ENCODE results near the gene MBOAT2.
"Not testable (repeated sequence)": the region's sequence is repeated elsewhere in the genome, so short reads cannot be mapped to it uniquely, and the experiment has no call there.

The MBOAT2 gene

DNA sequence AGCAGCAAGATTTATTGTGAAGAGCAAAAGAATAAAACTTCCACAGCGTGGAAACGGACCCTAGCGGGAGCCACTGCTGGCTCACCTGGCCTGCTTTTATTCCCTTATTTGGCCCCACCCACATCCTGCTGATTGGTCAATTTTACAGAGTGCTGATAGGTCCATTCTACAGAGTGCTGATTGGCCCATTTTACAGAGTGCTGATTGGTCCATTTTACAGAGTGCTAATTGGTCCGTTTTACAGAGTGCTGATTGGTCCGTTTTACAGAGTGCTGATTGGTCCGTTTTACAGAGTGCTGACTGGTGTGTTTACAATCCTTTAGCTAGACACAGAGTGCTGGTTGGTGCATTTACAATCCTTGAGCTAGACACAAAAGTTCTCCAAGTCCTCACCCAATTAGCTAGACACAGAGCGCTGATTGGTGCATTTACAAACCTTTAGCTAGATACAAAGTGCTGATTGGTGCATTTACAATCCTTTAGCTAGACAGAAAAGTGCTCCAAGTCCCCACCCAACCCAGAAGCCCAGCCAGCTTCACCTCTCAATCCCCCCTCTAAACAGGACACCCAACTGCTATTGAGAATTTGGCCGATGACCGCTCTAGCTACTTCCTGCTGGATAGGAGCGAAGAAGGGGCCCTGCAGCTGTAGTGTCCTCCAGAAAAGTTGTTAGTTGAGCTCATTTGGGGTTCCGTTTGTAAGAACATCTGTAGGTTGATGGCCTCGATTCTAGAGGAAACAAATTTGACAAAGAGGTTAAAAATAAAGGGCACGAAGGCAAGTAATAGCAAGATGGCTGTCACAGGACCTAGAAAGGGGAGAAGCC is 108.2 kb downstream of the MBOAT2 start:
- DNase-seq (ENCODE audit: low read depth) = not testable (repeated sequence)

DNA sequence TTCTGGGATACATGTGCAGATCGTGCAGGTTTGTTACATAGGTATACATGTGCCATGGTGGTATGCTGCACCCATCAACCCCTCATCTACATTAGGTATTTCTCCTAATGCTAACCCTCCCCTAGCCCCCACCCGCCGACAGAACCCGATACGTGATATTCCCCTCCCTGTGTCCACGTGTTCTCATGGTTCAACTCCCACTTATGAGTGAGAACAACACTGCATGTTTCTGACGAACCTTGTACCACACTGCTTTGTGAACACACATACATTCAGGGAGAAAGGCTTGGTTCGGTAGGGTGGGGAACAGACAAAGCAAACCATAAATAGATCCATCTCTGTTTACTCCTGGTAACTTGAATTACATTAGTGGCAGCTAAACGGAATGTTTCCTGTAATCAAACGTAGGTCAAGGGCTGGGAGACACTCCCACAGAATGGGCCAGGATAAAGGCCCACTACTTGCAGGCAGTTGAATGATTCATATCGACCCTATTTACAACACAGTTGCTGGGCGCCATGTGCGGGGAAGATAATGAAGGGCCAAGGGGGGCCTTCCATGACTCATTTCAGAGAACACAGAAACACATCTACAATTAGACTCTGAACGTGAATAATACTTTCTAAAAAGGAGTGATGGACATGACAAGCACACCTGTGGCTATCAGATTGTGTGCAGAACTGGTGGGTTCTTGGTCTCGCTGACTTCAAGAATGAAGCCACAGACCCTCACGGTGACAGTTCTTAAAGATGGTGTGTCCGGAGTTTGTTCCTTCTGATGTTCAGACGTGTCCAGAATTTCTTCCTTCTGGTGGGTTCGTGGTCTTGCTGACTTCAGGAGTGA is 109.3 kb downstream of the MBOAT2 start:
- no peak for DNase-seq (ENCODE audit: low read depth)

DNA sequence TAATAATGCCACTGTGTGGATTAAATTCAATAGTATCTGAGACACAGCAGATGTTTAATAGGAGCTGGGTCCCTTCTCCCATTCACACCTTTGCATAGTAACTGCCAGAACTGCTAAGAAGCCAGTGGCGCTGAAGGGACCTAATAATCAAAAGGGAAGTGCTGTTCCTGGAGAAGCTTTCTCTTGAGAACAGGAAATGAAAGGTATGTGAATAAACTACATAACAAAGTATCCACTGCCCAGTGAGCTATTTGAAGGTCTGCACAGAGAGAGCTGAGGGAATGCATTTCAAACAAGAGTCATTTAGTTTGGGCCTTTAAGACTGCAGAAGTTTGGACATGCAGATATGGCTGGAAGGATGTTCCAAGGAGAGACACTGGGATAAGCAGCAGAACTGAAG is 110.0 kb downstream of the MBOAT2 start:
- DNase-seq (ENCODE audit: low read depth) = no peak

DNA sequence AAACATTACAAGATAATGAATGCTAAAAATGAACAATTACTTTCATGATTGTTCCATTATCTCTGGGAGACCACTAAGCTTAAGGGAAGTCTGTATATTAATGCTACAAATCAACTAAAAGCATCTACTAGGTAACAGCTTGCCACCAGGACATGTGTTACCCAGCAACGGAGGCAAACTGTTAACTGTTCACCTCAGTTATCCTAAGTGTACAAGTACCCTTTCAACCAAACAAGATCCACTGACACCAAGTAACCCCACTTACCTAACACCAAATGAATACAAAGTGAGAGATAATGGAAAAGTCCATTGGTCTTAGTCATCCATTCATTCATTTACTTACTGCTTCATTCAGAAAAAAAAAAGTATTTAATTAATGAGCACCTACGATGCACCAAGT is 111.4 kb downstream of the MBOAT2 start:
- DNase-seq (ENCODE audit: low read depth) = no peak

DNA sequence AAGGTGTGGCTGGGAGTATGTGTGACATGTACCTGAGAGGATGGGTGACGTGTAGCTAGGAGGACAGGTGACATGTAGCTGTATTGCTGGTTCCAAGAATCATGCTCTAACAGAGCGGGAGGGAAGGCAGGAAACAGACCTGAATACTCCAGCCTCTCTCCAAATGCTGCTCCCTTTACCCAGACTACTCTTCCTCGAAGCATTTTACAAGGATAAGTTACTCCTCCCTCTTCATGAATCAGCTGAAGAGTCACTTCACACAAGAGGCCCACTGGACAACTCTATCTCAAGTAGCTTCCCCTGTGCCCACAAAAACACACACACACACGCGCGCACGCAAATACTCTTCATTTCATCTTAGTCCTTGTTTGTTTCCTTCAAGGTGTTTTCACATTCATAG is 113.5 kb downstream of the MBOAT2 start:
- DNase-seq (ENCODE audit: low read depth) = no peak

DNA sequence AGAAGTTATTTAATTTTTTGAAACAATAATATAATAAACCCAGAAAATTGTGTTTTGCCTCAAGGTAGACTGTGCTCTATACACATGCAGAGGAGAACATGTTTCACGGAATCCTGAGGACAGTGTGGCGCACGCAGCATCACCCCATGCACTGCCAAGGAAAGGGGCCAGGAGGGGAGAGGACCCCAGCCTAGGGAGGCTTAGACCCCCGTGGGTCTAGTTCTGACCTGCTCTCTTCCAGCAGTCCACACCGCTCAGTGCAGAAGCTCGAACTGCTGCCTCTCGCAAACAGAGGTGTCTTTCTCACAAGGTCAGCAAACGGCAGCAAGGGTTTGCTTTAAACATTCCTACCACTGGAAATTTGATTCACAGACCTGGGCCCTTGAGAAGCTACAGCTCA is 114.5 kb downstream of the MBOAT2 start:
- DNase-seq (ENCODE audit: low read depth) = no peak

DNA sequence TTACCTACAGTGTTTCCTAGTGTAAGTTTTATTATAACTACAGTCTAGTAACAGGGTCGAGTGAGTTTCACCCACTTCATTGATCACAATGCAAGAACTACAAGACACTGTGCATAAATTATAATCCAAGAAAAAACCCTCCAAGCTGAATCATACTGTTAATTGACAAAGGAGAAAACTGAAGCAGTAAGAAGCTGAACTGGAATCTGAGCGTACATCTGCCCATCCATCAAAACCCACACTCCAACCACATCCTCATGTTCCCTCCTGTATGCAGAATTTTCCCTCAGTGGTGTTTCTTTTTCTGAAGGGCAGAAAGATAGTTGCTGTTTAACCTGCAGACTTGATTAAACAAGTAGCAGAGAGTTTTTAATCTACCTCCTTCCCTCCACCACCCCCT is 116.6 kb downstream of the MBOAT2 start:
- DNase-seq (ENCODE audit: low read depth) = no peak

DNA sequence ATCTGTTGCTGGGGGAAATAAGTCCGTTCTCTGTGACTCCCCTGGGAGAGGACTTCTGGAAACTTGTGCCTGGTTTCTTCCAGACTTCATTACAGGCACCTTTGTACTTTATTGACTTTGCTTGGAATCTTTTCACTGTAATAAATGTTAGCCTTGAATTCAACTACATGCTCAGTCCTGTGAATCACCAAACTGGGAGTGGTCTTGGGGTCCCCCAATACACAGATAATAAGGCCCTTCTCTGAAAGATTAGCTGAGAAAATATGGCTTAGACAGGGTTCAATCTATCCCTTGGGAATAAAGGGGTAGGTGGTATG is 117.3 kb downstream of the MBOAT2 start:
- DNase-seq (ENCODE audit: low read depth) = no peak

DNA sequence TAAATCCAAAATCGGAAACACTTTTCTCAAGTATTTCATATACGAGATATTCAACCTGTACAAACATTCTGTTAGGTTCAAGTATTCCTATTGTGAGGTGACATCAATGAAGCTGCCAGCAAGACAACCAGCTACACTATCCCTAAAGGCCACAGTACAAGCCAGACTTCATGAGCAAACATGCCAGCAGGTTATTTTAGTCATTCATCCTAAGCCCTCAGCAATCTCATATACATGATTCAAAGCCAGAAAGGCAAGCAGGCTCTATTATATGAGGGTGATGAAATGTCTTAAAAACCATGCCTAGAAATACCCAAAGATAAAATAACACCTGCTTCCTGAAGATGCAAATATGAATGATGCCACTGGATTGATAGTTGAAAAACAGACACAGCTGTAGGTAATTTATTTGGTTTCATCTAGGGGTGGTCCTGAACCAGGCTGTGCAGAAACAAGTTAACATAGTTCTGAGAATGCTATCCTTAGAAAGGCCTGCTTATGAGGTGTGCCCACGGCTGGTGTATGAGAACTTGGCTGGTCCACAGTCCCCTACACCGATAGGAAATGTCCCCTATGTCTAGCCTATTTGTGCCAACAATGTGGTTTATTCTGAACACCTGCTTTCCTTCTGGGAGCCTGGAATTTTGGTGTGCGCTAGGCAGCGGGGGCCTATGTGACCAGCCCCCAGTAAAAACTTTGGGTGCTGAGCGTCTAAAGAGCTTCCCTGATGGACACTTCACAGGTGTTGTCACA is 117.9 kb downstream of the MBOAT2 start:
- DNase-seq (ENCODE audit: low read depth) = no peak

DNA sequence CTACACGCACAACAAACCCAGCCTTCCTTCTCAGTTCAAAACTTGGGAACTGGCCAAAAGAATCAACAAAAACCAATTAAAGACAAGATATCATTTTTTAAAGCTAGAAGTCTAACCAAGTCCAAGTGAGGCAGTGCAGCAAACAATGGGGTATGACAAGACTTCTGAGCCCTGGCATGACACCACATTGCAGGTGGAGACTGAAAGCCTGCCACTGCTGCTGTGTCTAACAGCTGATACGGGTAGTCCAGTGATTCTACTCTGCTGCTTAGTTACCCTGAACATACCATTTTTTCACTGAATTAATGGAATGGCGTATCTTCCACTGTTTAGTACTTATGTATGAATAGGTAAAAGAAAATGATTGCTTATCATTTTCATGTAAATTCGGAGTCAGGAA is 118.7 kb downstream of the MBOAT2 start:
- no peak for DNase-seq (ENCODE audit: low read depth)

DNA sequence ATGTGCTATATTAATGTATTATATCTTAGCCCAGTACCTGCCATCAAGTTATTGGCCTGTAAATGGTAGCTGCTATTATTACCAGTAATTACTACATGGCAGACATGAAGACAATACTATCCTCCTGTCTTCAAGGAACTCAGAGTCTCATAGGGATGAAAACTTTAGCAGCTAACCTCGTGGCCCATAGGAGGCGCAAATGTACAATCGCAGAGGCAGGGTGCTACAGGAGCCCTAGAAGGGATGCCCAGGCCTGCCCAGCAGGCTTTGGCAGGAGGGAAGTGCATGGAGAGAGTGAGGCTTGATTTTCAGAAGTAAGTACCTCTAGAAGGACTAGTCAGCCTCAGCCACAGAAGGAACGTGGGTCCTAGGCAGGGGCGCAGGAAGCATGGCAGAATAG is 121.4 kb downstream of the MBOAT2 start:
- no peak for DNase-seq (ENCODE audit: low read depth)

DNA sequence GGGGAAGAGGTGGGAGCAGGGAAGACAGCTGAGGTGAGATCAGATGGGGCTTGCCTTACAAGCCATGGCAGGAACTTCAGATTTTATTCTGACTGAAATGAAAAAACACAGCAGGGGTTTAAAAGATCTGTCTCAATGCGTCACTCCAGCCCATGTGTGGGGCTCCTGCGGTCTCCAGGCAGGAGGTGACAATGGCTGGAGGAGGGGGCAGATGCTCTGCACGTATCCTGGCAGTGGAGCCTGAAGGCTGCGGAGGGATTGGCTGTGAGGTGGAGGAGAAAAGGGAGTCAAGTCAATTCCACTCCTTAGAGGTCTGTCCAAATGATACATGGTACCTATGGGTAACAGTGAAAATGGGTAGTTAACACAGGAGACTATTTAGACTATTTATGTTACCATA is 125.6 kb downstream of the MBOAT2 start:
- no peak for DNase-seq (ENCODE audit: low read depth)

DNA sequence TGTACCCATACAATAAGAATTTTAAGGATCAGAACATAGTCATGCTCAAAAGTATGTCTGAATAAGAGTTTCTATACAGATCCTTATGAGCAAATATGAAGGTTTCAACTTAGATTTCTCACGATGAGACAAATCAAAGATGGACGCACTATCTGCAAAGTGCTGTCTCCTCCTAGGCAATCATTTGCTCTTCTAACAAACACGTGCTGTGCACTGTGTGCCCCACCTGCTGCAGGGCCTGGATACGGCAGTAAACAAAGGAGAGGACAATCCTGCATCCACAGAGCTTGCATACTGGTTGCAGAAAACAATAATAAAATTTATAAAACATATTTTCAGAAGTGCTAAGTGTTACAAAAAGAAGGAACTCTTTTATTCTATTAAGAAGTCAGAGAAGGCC is 126.2 kb downstream of the MBOAT2 start:
- DNase-seq (ENCODE audit: low read depth) = no peak

DNA sequence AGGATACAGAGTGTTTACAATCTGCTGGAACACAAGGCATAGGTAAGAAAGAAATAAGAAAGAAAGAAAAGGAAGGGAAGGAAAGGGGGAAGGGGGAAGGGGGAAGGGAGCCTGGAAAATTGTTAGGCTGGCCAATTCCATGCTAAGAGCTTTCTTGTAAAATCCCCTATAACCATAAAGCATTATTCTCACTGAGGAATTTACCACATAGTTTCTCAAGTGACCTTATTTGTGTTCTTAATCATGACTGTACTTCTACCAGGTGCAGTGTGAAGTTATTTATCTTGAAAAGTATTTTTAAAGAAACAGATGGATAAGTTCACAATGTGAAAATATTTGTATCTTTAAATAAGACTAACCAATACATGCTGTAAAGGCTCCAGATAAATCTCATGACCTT is 126.9 kb downstream of the MBOAT2 start:
- DNase-seq (ENCODE audit: low read depth) = no peak

DNA sequence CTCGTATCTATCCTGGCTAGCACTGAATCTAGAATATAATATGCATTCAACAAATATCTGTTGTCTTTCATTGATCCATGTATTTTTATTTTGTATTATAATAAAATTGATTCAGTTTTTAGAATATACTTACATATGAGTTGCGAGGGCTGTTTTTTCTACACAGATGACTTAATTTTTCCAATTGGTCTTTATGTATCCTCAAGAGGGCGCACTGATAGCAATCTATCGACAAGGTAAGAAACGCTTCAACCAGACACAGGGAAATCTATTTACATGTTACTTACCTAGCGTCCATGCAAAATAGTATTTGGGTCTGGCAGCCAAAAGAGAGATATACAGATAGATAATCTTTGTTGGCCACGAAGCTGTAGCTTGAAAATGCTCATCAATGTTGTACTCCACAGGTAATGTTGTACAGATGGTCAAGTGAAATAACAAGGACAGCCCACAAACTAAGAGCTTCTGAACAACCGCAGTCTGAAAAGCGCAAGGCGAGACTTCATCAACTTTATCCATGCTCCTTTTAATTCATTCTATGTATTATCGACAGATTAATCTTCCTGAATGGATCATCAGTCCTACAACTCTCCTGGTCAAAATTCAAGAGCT is 130.6 kb downstream of the MBOAT2 start:
- no peak for DNase-seq (ENCODE audit: low read depth)

DNA sequence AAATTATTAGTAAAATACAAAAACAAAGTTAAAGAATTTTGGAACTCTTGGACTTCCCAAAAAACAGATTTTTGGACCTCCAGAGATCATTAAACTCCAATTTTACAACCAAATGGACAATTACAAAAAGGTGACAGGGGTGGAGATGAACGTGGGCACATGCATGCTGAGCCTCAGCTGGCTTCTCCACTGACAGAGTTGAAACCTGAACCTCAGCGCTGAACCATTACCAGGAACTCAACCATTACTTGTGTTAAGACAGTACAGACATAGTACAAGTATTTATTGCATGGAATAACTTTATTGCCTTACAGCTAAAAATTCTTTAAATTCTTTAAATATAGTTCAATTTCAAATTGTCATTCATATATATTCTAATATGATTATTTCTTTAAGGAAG is 133.0 kb downstream of the MBOAT2 start:
- no peak for DNase-seq (ENCODE audit: low read depth)

DNA sequence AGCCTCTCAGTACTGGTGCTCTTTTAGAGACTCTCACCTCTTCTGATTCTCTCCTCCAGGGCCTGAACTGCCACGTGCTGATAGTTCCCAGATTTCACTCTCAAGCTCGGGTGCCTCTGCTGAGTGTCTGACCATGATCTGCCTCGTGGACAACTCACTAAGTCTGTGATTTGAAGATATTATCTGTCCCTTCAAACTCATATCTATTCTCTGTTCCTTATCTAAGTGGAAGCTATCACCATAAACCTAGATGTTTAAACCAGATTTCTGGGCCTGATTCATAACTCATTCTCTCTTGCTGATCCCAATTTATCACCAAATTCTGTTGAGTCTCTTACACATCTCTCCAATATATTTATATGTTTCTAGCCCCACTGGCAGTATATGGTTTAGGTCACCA is 136.1 kb downstream of the MBOAT2 start:
- DNase-seq (ENCODE audit: low read depth) = no peak

DNA sequence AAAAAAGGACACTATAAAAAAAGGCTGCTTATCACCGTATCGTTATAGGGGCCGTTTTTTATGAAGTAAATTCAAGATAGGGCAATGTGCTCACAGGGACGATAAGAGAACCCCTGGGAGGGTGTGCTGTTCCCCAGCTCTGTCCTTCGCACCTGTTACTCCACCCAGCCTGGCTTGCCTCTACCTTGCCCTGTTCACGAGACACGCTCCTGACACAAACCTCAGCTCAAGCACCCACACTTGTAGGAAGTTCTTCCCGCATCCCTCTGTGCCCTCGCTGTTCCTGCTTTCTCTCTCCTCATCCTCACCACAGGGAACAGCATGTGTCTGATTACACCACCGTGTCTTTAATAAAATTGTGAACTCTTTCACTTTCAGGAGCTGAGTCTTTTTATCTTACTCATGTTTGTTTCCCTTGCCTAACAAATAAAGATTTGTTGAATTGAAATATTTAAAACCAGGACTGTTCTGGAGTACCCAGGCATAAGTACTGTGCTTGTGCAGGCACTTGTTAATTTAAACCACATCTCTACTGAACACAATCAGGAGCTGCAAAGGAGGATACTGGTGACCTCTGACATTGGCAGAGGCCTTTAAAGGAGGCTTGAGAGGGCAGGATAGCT is 140.0 kb downstream of the MBOAT2 start:
- no peak for DNase-seq (ENCODE audit: low read depth)

DNA sequence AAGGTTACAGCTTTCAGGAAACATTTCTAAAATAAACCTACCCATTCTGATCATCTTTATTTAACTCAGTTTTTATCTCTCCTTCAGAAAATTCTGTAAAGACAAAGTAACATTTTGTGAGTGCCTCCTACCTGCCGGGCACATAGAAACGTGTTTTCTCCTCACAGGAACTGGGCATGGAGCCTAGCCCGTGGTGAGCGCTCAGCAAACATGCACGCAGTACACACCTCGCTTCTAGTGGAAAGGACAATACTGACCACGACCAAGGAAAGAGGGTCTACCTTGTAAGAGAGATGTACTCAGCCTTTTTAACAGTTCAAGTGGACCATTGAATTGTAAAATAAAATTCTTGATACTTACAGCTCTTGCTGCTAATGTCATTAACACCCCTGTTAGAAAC is 141.3 kb downstream of the MBOAT2 start:
- no peak for DNase-seq (ENCODE audit: low read depth)

DNA sequence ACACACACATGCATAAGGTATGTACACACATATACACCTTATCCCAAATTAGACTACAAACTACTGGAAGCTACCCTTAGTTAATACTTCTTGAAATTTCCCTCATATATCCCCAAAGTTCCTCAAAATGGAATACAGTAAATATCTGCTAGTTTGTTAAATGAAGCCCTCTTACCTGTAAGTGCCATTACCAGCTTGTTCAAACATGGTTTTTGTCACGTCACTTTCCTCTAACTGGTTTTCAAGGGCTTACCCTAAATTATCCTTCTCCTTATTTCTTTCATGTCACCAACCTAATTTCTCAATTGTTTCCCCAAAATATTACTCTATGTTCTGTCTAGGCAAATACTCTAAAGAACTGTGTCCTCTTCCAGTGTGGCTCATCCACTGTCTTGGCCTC is 141.7 kb downstream of the MBOAT2 start:
- no peak for DNase-seq (ENCODE audit: low read depth)

DNA sequence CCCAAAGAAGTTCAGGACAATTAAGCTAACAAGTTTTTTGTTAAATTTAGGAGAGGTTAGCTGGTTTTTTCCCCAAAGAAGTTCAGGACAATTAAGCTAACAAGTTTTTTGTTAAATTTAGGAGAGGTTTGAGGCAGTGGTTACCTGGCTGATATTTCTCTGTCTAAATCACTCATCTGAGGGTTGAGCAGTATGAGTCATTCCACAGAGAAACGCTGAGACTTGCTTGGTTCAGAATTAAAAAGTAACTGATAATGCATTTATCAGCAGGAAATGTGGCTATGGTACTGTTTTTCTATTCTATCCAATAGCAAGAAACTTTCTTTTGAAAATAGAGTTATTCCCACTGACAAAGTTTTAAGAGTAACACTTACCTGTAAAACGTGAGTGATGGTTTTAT is 143.2 kb downstream of the MBOAT2 start:
- DNase-seq (ENCODE audit: low read depth) = no peak

DNA sequence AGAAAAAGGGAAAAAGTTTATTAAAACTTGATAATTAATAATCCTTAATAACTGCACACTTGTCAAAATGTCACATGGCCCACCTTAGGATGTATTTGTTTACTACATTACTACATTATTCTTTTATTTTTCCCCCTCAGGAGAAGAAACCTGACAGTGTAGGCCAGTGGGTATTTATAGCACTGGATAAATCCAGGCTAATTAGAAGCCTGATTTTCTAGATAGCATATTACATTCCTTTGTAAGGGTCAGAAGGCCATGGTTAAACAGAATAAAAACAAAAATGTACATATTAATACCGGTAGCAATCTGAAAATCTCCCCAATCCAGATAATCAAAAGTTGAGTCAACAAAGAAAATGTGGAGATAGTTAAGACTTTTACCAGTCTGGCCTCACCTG is 144.6 kb downstream of the MBOAT2 start:
- no peak for DNase-seq (ENCODE audit: low read depth)

Measured in activated gamma-delta T cell treated with anti-CD3 and anti-CD28 coated beads, Interleukin-2, amount 50 U/mL, for 16 hours (primary cell).